ENCODE results near the gene GLRA1.

GRCh38 chr5:151808451-151809169 is 116.0 kb downstream of the GLRA1 start:
- TF ChIP-seq TAF1 (conservative IDR thresholded peaks at IDR 0.05) (no peak), CTCF (IDR thresholded peaks at IDR 0.05; ENCODE audit: low read depth, low read length, missing input control) (no peak), MAX (IDR thresholded peaks at IDR 0.05) (no peak), ZBTB33 (IDR thresholded peaks at IDR 0.05) (no peak), SP1 (IDR thresholded peaks at IDR 0.05) (no peak), REST (IDR thresholded peaks at IDR 0.05) (no peak), JUND (IDR thresholded peaks at IDR 0.05) (no peak), GABPA (IDR thresholded peaks at IDR 0.05 in 1 of 2, conservative IDR thresholded peaks at IDR 0.05 in 1 of 2) (no peak), YY1 (IDR thresholded peaks at IDR 0.05) (no peak), RAD21 (IDR thresholded peaks at IDR 0.05) (no peak), FOXA2 (IDR thresholded peaks at IDR 0.05) (no peak)

All from liver (tissue), 3 donors.